Measurements from ENCODE around the gene RASGRP2.

RASGRP2 gene

GRCh38 chr11:64731601-64732000 is 12.3 kb downstream of the RASGRP2 start:
- no peak for DNase-seq (ENCODE audit: low read depth, low spot score)
- no peak for TF ChIP-seq CTCF (IDR thresholded peaks at IDR 0.05; ENCODE audit: low read depth, low read length)
- in situ Hi-C loops (cut with HindIII; ENCODE audit: low sequenced_read_pairs): no loop called here
- H3K4me3 ChIP-seq (ENCODE audit: low read depth, low read length): no peak overlapping the region

GRCh38 chr11:64729851-64730382 is 14.0 kb downstream of the RASGRP2 start:
- no peak overlapping the region for H3K4me3 ChIP-seq (ENCODE audit: low read depth, low read length)
- no peak for TF ChIP-seq CTCF (IDR thresholded peaks at IDR 0.05; ENCODE audit: low read depth, low read length)
- in situ Hi-C loops (cut with HindIII; ENCODE audit: low sequenced_read_pairs): no loop called here
- DNase-seq (ENCODE audit: low read depth, low spot score): no peak

GRCh38 chr11:64728757-64729365 is 15.1 kb downstream of the RASGRP2 start:
- no peak overlapping the region for H3K4me3 ChIP-seq (ENCODE audit: low read depth, low read length)
- no peak for DNase-seq (ENCODE audit: low read depth, low spot score)
- in situ Hi-C loops (cut with HindIII; ENCODE audit: low sequenced_read_pairs): no loop called here
- TF ChIP-seq CTCF (IDR thresholded peaks at IDR 0.05; ENCODE audit: low read depth, low read length): no peak

GRCh38 chr11:64726867-64727530 is 16.9 kb downstream of the RASGRP2 start:
- in situ Hi-C loops (cut with HindIII; ENCODE audit: low sequenced_read_pairs): no loop called here
- no peak for TF ChIP-seq CTCF (IDR thresholded peaks at IDR 0.05; ENCODE audit: low read depth, low read length)

GRCh38 chr11:64726211-64726641 is 17.7 kb downstream of the RASGRP2 start:
- in situ Hi-C loops (cut with HindIII; ENCODE audit: low sequenced_read_pairs): no loop called here
- no peak for TF ChIP-seq CTCF (IDR thresholded peaks at IDR 0.05; ENCODE audit: low read depth, low read length)
- H3K4me3 ChIP-seq (ENCODE audit: low read depth, low read length): no peak overlapping the region
- no peak for DNase-seq (ENCODE audit: low read depth, low spot score)

More at GRCh38 chr11:64726867-64727530, 16.9 kb downstream of the RASGRP2 start:
- H3K4me3 ChIP-seq (ENCODE audit: low read depth, low read length): no peak overlapping the region
- DNase-seq (ENCODE audit: low read depth, low spot score): no peak

GRCh38 chr11:64724863-64725532 is 18.9 kb downstream of the RASGRP2 start:
- in situ Hi-C loops (cut with HindIII; ENCODE audit: low sequenced_read_pairs): no loop called here
- DNase-seq (ENCODE audit: low read depth, low spot score): no peak
- no peak overlapping the region for H3K4me3 ChIP-seq (ENCODE audit: low read depth, low read length)
- TF ChIP-seq CTCF (IDR thresholded peaks at IDR 0.05; ENCODE audit: low read depth, low read length): no peak

All from astrocyte of the spinal cord (primary cell).